ENCODE data around the gene CIDEC. TPM values are rescaled to one million over a fixed set of nuclear protein-coding genes. Genes with fewer than 3 reads are reported as not detected.

The CIDEC gene
- total RNA-seq, 1 experiment from 2014 or later: 0.71 TPM

GRCh38 chr3:9838856-9839255 is 41.2 kb downstream of the CIDEC start:
- Mint-ChIP-seq H3K9me3 (ENCODE audit: low read depth, unreplicated experiment) (no peaks in the 10 kb centered on the region), H3K27ac (ENCODE audit: unreplicated experiment) (no peak overlapping the region), H3K36me3 (ENCODE audit: insufficient read depth, unreplicated experiment) (peaks cover 32% of the 10 kb centered on the region), H3K4me3 (ENCODE audit: low read depth, unreplicated experiment) (no peak overlapping the region), H3K4me1 (ENCODE audit: low read depth, unreplicated experiment) (peaks cover 10% of the 10 kb centered on the region), H3K27me3 (ENCODE audit: unreplicated experiment) (no peaks in the 10 kb centered on the region)
- no peak for DNase-seq
- CTCF ChIA-PET: interaction anchor here (0.6 kb wide), 1 partner anchor 31 kb away, joined by 3 read pairs; no protein-coding TSS in a partner anchor
- intact Hi-C loops (cut with micrococcal nuclease; ENCODE audit: unreplicated experiment): no loop called here
- no peak for TF ChIP-seq CTCF (IDR thresholded peaks at IDR 0.05; ENCODE audit: unreplicated experiment)
- no TSS peak for BruUV-seq (replicated peaks)

- TF ChIP-seq CTCF (IDR thresholded peaks at IDR 0.05; ENCODE audit: unreplicated experiment): no peak
- no peak for DNase-seq
- no peaks in the 10 kb centered on the region for H3K9me3 Mint-ChIP-seq (ENCODE audit: low read depth, unreplicated experiment)
- BruUV-seq (replicated peaks): no TSS peak
- peaks cover 24% of the 10 kb centered on the region for H3K36me3 Mint-ChIP-seq (ENCODE audit: insufficient read depth, unreplicated experiment)
- H3K27me3 Mint-ChIP-seq (ENCODE audit: unreplicated experiment): no peaks in the 10 kb centered on the region
- intact Hi-C loops (cut with micrococcal nuclease; ENCODE audit: unreplicated experiment): no loop called here
- H3K4me3 Mint-ChIP-seq (ENCODE audit: low read depth, unreplicated experiment): no peak overlapping the region
- CTCF ChIA-PET: interaction anchor here (0.6 kb wide), 1 partner anchor 10 kb away, joined by 5 read pairs; no protein-coding TSS in a partner anchor
- H3K4me1 Mint-ChIP-seq (ENCODE audit: low read depth, unreplicated experiment): peaks cover 10% of the 10 kb centered on the region
- H3K27ac Mint-ChIP-seq (ENCODE audit: unreplicated experiment): no peak overlapping the region
Measured at GRCh38 chr3:9837701-9838582, 42.1 kb downstream of the CIDEC start.

- TF ChIP-seq CTCF (IDR thresholded peaks at IDR 0.05; ENCODE audit: unreplicated experiment): no peak
- Mint-ChIP-seq H3K9me3 (ENCODE audit: low read depth, unreplicated experiment) (no peaks in the 10 kb centered on the region), H3K4me1 (ENCODE audit: low read depth, unreplicated experiment) (no peaks in the 10 kb centered on the region), H3K36me3 (ENCODE audit: insufficient read depth, unreplicated experiment) (peaks cover 14% of the 10 kb centered on the region), H3K27ac (ENCODE audit: unreplicated experiment) (no peak overlapping the region), H3K27me3 (ENCODE audit: unreplicated experiment) (no peaks in the 10 kb centered on the region), H3K4me3 (ENCODE audit: low read depth, unreplicated experiment) (no peak overlapping the region)
- DNase-seq: no peak
- no TSS peak for BruUV-seq (replicated peaks)
- CTCF ChIA-PET: no interaction called here
- intact Hi-C loops (cut with micrococcal nuclease; ENCODE audit: unreplicated experiment): no loop called here
Measured at GRCh38 chr3:9834520-9835380, 45.3 kb downstream of the CIDEC start.

- peaks cover 11% of the 10 kb centered on the region for H3K36me3 Mint-ChIP-seq (ENCODE audit: insufficient read depth, unreplicated experiment)
- no peaks in the 10 kb centered on the region for H3K27me3 Mint-ChIP-seq (ENCODE audit: unreplicated experiment)
- no peaks in the 10 kb centered on the region for H3K4me1 Mint-ChIP-seq (ENCODE audit: low read depth, unreplicated experiment)
- BruUV-seq (replicated peaks): no TSS peak
- no peak for TF ChIP-seq CTCF (IDR thresholded peaks at IDR 0.05; ENCODE audit: unreplicated experiment)
- CTCF ChIA-PET: no interaction called here
- intact Hi-C loops (cut with micrococcal nuclease; ENCODE audit: unreplicated experiment): no loop called here
- H3K9me3 Mint-ChIP-seq (ENCODE audit: low read depth, unreplicated experiment): no peaks in the 10 kb centered on the region
- no peak overlapping the region for H3K4me3 Mint-ChIP-seq (ENCODE audit: low read depth, unreplicated experiment)
- no peak overlapping the region for H3K27ac Mint-ChIP-seq (ENCODE audit: unreplicated experiment)
- DNase-seq: no peak
Measured at GRCh38 chr3:9833078-9833477, 47.0 kb downstream of the CIDEC start.
